ENCODE results near the gene SLC38A8.

- TF ChIP-seq SIN3A (IDR thresholded peaks at IDR 0.05; ENCODE audit: borderline replicate concordance, insufficient read depth, low read depth, low read length) (no peak), CTCF (IDR thresholded peaks at IDR 0.05) (no peak), POLR2AphosphoS5 (IDR thresholded peaks at IDR 0.05; ENCODE audit: low read depth, low read length) (no peak), TCF7L2 (IDR thresholded peaks at IDR 0.05; ENCODE audit: low read depth, low read length) (no peak)
- TF ChIP-seq, protein P1, sequence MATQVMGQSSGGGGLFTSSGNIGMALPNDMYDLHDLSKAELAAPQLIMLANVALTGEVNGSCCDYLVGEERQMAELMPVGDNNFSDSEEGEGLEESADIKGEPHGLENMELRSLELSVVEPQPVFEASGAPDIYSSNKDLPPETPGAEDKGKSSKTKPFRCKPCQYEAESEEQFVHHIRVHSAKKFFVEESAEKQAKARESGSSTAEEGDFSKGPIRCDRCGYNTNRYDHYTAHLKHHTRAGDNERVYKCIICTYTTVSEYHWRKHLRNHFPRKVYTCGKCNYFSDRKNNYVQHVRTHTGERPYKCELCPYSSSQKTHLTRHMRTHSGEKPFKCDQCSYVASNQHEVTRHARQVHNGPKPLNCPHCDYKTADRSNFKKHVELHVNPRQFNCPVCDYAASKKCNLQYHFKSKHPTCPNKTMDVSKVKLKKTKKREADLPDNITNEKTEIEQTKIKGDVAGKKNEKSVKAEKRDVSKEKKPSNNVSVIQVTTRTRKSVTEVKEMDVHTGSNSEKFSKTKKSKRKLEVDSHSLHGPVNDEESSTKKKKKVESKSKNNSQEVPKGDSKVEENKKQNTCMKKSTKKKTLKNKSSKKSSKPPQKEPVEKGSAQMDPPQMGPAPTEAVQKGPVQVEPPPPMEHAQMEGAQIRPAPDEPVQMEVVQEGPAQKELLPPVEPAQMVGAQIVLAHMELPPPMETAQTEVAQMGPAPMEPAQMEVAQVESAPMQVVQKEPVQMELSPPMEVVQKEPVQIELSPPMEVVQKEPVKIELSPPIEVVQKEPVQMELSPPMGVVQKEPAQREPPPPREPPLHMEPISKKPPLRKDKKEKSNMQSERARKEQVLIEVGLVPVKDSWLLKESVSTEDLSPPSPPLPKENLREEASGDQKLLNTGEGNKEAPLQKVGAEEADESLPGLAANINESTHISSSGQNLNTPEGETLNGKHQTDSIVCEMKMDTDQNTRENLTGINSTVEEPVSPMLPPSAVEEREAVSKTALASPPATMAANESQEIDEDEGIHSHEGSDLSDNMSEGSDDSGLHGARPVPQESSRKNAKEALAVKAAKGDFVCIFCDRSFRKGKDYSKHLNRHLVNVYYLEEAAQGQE (IDR thresholded peaks at IDR 0.05; ENCODE audit: insufficient read depth in 1 of 2, low read depth in 2 of 2, low read length in 1 of 2): no peak
Measured at GRCh38 chr16:84040823-84041820, 1.5 kb downstream of the SLC38A8 start.

Measured in Panc1 (cell line).